ENCODE measurements around the gene CEACAM8.
"Not testable (repeated sequence)": the region's sequence is repeated elsewhere in the genome, so short reads cannot be mapped to it uniquely, and the experiment has no call there.

CEACAM8 gene

GRCh38 chr19:42569193-42569592 lies 25.5 kb downstream of the CEACAM8 start:
- TF ChIP-seq CTCF (IDR thresholded peaks at IDR 0.05; ENCODE audit: extremely low read depth, missing control alignments): no peak
- DNase-seq (ENCODE audit: low spot score): no peak

- TF ChIP-seq CTCF (IDR thresholded peaks at IDR 0.05; ENCODE audit: extremely low read depth, missing control alignments): no peak
- DNase-seq (ENCODE audit: low spot score): no peak
These were observed 26.7 kb downstream of the CEACAM8 start for GRCh38 chr19:42568006-42568405.

GRCh38 chr19:42567567-42567966 lies 27.2 kb downstream of the CEACAM8 start:
- no peak for TF ChIP-seq CTCF (IDR thresholded peaks at IDR 0.05; ENCODE audit: extremely low read depth, missing control alignments)

GRCh38 chr19:42563352-42564210 lies 31.1 kb downstream of the CEACAM8 start:
- DNase-seq (ENCODE audit: low spot score): peak; percentile 66

More at GRCh38 chr19:42567567-42567966, 27.2 kb downstream of the CEACAM8 start:
- no peak for DNase-seq (ENCODE audit: low spot score)

GRCh38 chr19:42561512-42561911 lies 33.2 kb downstream of the CEACAM8 start:
- no peak for TF ChIP-seq CTCF (IDR thresholded peaks at IDR 0.05; ENCODE audit: extremely low read depth, missing control alignments)

More at GRCh38 chr19:42563352-42564210, 31.1 kb downstream of the CEACAM8 start:
- peak; percentile 69 for TF ChIP-seq CTCF (IDR thresholded peaks at IDR 0.05; ENCODE audit: extremely low read depth, missing control alignments)

GRCh38 chr19:42560731-42561130 lies 34.0 kb downstream of the CEACAM8 start:
- DNase-seq (ENCODE audit: low spot score): no peak
- TF ChIP-seq CTCF (IDR thresholded peaks at IDR 0.05; ENCODE audit: extremely low read depth, missing control alignments): no peak

More at GRCh38 chr19:42561512-42561911, 33.2 kb downstream of the CEACAM8 start:
- DNase-seq (ENCODE audit: low spot score): no peak

GRCh38 chr19:42558450-42559150 lies 36.1 kb downstream of the CEACAM8 start:
- DNase-seq (ENCODE audit: low spot score): no peak
- TF ChIP-seq CTCF (IDR thresholded peaks at IDR 0.05; ENCODE audit: extremely low read depth, missing control alignments): no peak

- not testable (repeated sequence) for DNase-seq (ENCODE audit: low spot score)
These were observed 37.3 kb downstream of the CEACAM8 start for GRCh38 chr19:42557386-42557871.
